ENCODE measurements around the gene PLD4.
A peak's percentile ranks its signal among the peaks of the same experiment; 100 is the strongest.

PLD4 gene

DNA sequence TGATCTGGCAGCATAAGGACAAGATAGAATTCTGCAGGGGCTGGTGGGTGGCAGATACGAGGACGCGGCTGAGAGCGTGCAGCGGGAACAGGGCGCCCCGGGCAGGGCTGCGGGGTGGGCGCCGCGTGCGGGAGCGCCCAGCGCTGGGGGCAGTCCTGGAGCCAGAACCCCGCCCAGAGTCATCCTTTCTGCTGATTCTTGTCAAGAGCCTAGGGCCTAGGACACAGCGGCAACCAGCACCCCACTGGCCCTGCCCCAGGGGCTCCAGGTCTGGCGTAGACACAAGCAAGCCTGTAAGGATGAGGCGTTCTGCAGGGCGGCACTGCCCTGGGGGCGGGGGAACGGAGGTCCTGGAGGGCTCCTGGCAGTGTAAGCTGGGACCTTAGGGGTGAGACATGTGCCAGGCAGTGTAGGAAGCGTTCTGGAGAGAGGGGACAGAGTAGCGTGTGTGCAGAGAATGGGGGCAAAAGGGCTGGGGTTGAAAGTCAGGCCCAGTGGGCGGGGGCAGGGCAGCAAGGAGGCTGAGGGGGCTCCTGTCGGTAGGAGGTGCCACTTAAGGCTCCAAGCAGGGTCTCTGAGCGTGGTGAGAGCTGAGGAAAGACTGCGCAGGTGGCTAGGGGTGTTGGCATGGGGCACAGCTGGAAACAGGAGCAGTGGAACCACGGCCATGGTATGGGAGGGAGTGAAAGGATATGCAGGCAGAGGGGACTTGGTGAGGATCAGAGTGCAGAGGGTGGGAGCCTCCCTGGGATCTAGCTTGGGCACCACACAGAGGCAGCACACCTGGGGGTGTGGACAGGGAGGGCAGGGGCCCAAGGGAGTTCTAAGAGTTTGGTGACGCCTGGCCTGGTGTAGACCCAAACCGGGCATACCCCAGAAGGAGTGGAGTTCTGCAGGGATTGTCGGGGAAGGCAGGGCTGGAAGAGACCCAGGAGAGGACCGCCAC lies 54.3 kb downstream of the PLD4 start:
- Histone ChIP-seq H3K4me3 (peak overlapping the region in 5 of 7 experiments; percentile 32 to 58 (median 51)), H3K27ac (peak overlapping the region in 1 of 21 experiments; percentile 19)

DNA sequence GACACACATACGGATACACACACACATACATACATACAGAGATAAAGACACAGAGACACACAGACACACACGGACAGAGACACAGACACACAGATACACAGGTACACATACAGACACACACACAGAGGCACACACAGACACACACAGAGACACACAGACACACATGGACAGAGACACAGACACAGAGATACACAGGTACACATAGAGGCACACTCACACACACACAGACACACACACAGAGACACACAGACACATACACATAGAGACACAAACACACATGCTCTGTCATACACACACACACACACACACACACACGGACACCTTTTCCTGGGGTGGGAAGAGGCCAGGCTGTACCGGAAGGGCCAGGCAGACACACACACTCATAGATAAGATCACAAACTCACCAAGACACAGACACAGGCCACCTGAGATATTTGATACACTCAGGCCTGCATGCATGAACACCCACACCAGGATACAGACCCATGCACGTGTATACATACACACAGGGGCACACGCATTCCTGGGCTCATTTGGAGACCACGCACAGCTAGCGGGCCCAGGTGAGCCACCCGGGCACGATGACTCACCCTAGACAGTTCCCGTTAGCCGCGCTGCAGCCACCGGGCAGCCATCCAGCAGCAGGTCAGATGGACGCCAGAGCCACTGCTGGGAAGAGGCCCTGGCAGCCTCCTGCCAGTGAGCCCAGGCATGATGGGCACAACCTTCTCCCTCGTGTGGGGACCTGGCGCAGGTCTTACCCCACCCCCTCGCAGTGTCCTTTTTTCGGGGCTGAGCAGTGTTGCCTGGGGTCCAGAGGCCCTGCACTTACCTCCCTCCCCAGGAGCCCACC lies 55.3 kb downstream of the PLD4 start:
- H3K4me3 ChIP-seq: no peak overlapping the region
- H3K27ac ChIP-seq: no peak overlapping the region

DNA sequence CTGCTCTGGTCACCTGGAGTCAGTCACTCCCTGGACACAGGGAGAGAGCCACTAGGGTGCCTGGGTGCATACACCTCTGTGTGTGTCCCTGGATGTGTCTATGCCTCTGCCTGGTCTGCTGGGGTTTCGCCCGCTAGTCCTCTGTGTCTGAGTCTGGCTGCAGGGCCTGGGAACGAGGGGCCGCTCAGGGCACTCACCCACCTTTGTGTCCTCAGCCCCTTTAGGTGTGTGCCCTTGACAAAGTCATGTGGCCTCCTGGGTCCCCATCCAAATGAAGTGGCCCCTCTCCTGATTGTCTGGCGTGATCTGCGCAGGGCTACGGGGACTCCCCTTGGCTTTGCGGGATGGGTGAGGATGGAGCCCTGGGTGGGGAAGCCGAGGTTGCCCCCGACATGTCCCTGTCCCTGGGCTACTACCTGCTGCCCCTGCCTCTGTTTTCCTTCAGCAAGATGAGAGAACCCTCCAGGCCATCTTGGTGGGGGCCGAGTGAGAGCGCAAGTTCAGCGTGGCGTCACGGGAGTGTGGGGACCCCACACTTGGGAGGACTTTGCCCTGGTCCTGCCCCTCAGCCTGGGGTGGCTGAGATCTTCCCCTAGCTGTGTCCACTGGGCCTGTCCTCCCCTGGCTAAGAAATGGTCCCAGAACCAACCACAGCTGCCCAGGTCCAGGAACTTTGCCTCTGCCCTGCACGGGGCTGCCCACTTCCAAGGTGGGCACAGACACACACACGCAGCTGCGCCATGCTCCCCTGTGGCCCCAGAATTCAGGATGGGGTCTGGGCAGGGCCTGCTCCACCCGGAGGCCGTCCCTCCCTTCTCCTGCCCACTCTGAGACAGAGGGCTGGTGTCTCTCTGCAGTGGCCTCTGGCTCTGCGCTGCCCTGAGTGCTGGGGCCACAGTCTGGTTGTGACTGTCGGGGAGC lies 56.2 kb downstream of the PLD4 start:
- Histone ChIP-seq H3K4me3 (no peak overlapping the region), H3K27ac (no peak overlapping the region)

DNA sequence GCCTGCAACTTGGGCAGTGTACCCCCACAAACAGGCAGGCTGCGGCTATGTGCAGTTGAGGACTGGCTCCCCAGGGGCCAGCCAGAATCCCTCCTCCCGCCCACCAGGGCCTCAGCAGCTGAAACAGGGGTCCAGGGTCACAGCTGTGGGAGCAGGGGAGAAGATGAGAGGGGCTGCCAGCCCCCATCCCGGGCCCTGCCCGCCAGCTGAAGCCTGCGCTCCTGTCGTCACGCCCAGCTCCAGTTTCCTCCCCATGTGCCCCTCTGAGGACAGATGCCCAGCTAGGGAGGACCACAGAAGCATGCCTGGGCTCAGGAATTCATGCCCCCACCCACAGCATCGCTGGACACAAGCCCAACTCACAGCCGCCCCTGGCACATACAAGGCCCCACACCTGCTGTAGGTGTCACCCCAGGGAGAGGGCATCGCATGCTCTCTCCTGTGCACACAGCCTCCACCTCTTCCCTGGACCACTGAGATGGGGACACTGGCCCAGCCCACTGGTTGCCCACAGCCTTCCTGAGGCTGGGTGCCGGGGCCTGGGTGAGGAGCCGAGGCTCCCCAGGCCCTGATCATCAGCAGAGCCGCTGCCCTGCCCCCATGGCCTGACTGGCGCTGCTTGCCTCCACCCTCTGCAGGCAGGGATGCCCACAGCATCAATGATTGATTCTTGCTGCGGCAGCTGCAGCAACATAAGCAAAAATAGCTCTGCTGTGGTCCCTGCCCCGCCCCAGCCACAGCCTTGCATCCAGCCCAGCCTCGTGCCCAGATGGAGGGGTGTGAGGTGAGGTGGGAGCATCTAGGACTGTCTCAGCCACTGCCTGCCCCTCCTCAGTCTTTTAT lies 57.2 kb downstream of the PLD4 start:
- Histone ChIP-seq H3K4me3 (no peak overlapping the region), H3K27ac (no peak overlapping the region)

DNA sequence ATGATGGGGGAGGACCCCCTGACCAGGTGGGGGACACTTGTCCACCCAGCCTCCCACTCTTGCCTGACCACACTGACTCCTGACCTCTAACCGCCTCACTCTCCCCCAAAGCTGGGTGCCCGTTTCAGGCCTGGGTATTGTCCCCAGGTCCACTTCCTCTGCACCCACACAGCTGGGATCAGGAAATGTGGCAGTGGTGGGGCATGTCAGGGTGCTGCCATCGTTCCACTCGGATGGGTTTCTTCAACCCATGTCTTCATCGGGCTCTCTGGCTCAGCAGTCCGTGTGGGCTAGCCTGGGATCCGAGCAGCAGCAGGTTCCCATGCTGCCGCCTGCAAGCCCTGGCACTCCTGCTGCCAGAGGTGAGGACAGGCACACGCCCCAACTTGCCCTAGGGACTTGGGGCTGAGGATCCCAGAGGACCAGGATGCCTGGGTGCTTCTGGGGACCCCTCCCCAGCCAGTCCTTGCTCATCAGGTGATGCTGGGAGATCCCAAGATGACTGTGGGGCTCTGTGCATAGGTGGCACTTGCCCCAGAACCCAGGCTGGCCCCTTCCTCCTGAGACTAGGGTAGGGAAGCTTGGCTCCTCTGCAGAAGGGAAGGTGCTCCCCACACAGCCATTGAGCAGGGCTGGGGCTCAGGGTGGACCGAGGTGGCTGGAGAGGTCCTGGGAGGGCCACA lies 58.0 kb downstream of the PLD4 start:
- no peak overlapping the region for H3K27ac ChIP-seq
- no peak overlapping the region for H3K4me3 ChIP-seq

Data from skin epidermis (tissue), 12 donors.